Right lobe of liver (tissue), 6 donors: Measurements from ENCODE around the gene SMPDL3A. TPM values are rescaled to one million over a fixed set of nuclear protein-coding genes. Genes with fewer than 3 reads are reported as not detected.
"Not testable (repeated sequence)": the region's sequence is repeated elsewhere in the genome, so short reads cannot be mapped to it uniquely, and the experiment has no call there.

ENCODE experiments used
- ATAC-seq, 4 donors: fragments of 200-7000 bp; cut with Tn5 transposase; one replicate each; pipeline ENCODE4 v1.9.1; 2020; ENCODE audit warnings: mild to moderate bottlenecking in 4 of 4, moderate library complexity in 4 of 4
- DNase-seq, 3 donors: peaks; one replicate each; pipeline ENCODE4 v3.0.0-alpha.2; 2020
- H3K27ac ChIP-seq, 3 donors: fragments of 200-600 bp; one replicate each; pipeline ENCODE4 v1.8.0; 2022
- H3K27me3 ChIP-seq, 2 donors: fragments of 200-600 bp; one replicate each; pipeline ENCODE4 v1.8.0; 2022
- H3K36me3 ChIP-seq, 4 donors: fragments of 200-600 bp; sonication (generic) in 1 of 4; one replicate each; pipeline versions ENCODE4 v1.5.1 to v1.8.0; 2017 to 2022; ENCODE audit warnings: control low read depth in 1 of 4
- H3K4me1 ChIP-seq, 4 donors: fragments of 200-600 bp; sonication (generic) in 1 of 4; one replicate each; pipeline versions ENCODE4 v1.5.1 to v1.8.0; 2017 to 2022; ENCODE audit warnings: control low read depth in 1 of 4
- H3K4me3 ChIP-seq, 3 donors: fragments of 200-600 bp; one replicate each; pipeline ENCODE4 v1.8.0; 2022
- H3K9me3 ChIP-seq, 4 donors: fragments of 200-600 bp; sonication (generic) in 1 of 4; one replicate each; pipeline versions ENCODE4 v1.5.1 to v1.8.0; 2017 to 2022; ENCODE audit warnings: control low read depth in 1 of 4
- POLR2A ChIP-seq: fragments of 450-650 bp; IDR thresholded peaks from one replicate; pipeline ENCODE4 v1.6.1; 2017; ENCODE audit warnings: antibody characterized with exemption, mild to moderate bottlenecking
- WGBS: methylation state at CpG from one replicate; pipeline ENCODE4 v1.1.6; 2018; ENCODE audit warnings: low coverage, low lambda C conversion rate; ENCODE audit not compliant: insufficient coverage; ENCODE audit errors: missing lambda C conversion rate; 5-methylcytosine and 5-hydroxymethylcytosine counted together
- intact Hi-C, 2 donors: fragments of 100-400 bp; cut with DNase I; formaldehyde crosslinking; loops; one replicate each; pipeline versions ENCODE4 v1.11.2 to v1.14.1; 2022
- total RNA-seq, 6 experiments: library from RNA; depleted of rRNA in 2 of 6; stranded (reverse); fragments of >200 nt in 2 of 6; fragmentation: NEBNext Ultra II Directional in 3 of 6; extraction: Animal tissue kit (Norgen Biotek cat#: 25700) in 3 of 6; gene quantifications; one replicate each; pipeline versions ENCODE4 v1.1.0 to v1.2.4, GENCODE V29; 2016 to 2023
- TF ChIP-seq, protein P1 (sequence below), 4 donors: fragments of 200-600 bp in 3 of 4; fragments of 450-650 bp in 1 of 4; IDR thresholded peaks; one replicate each; pipeline versions ENCODE4 v1.5.1 to v1.8.0; 2016 to 2022; ENCODE audit warnings: antibody characterized with exemption in 4 of 4, mild to moderate bottlenecking in 2 of 4
- donor health status: DM: no; HTN: yes; CAD: no.
- donor health status: DM: no; HTN: no; CAD: no.
- donor health status: DM: no; HTN: no; CAD: no.
- donor health status: DM: no; HTN: yes; CAD: no.
- donor health status: DM: no; HTN: yes; CAD: no.

SMPDL3A gene
- total RNA-seq, 6 experiments from 2014 or later: 27.5 to 51.9 (median 36.1) TPM

DNA sequence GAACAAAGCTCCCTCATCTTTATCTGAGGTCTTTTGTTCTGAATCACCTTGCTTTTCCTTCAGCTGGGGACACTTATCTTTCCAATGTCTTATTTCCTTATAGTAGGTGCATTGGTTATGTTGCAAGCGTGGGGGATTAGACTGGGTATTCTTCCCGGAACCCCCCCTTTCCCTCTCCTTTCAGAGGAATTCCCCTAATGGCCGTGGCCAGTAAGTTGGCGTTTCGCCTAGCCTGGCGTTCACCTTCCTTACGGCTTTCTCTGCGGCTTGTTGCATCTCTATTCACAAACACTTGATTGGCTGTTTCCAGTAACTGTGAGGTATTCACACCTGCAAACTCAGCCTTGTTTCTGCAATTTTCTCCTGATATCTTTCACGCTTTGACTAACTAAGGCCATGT, 42.4 kb upstream of the SMPDL3A start:
- H3K9me3 ChIP-seq: no peaks in the 10 kb centered on the region
- no peak overlapping the region for H3K4me3 ChIP-seq
- H3K36me3 ChIP-seq: no peaks in the 10 kb centered on the region
- DNase-seq (no peak), ATAC-seq (no peak)
- 78% methylated on average over 9 of the region's 9 CpGs for WGBS
- H3K27ac ChIP-seq: no peak overlapping the region
- intact Hi-C loops: no loop called here
- TF ChIP-seq, protein P1, sequence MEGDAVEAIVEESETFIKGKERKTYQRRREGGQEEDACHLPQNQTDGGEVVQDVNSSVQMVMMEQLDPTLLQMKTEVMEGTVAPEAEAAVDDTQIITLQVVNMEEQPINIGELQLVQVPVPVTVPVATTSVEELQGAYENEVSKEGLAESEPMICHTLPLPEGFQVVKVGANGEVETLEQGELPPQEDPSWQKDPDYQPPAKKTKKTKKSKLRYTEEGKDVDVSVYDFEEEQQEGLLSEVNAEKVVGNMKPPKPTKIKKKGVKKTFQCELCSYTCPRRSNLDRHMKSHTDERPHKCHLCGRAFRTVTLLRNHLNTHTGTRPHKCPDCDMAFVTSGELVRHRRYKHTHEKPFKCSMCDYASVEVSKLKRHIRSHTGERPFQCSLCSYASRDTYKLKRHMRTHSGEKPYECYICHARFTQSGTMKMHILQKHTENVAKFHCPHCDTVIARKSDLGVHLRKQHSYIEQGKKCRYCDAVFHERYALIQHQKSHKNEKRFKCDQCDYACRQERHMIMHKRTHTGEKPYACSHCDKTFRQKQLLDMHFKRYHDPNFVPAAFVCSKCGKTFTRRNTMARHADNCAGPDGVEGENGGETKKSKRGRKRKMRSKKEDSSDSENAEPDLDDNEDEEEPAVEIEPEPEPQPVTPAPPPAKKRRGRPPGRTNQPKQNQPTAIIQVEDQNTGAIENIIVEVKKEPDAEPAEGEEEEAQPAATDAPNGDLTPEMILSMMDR (IDR thresholded peaks at IDR 0.05): no peak
- TF ChIP-seq POLR2A: no peak
- no peaks in the 10 kb centered on the region for H3K27me3 ChIP-seq
- H3K4me1 ChIP-seq: no peaks in the 10 kb centered on the region

DNA sequence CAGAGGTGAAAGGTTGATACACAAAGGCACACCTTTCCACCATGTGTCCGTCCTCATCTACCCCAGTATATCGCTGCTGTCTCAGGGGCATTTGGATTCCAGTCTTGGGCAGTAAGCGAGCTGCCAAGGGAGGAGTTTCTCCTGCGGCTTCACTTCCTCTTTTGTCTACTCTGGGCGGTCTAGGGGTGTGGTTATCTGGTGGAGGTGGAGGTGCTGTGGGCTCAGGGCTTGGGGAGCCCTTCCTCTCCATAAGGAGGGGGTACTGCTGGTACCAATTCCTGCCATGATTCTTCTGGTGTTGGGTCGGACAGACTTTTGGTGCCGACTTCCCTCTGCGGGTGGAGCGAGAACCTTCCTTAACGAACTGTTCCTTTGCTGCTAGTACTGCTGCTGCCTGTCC, 41.5 kb upstream of the SMPDL3A start:
- ATAC-seq: no peak
- H3K36me3 ChIP-seq: no peaks in the 10 kb centered on the region
- 73% methylated on average over 3 of the region's 10 CpGs for WGBS
- H3K27me3 ChIP-seq: no peaks in the 10 kb centered on the region
- DNase-seq: no peak
- no peak overlapping the region for H3K4me3 ChIP-seq
- no peaks in the 10 kb centered on the region for H3K9me3 ChIP-seq
- intact Hi-C loops: no loop called here
- no peaks in the 10 kb centered on the region for H3K4me1 ChIP-seq
- no peak overlapping the region for H3K27ac ChIP-seq
- TF ChIP-seq, protein P1 (IDR thresholded peaks at IDR 0.05): no peak
- TF ChIP-seq POLR2A: no peak

DNA sequence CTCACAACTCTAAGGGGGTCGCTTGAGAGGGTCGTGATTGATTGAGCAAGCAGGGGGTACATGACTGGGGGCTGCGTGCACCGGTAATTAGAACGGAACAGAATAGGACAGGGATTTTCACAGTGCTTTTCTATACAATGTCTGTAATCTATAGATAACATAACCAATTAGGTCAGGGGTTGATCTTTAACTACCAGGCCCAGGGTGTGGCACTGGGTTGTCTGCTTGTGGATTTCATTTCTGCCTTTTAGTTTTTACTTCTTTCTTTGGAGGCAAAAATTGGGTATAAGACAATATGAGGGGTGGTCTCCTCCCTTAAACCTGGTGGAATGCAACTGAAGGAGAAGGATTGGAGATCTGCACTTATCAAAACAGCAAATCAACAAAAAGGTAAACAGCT, 40.1 kb upstream of the SMPDL3A start:
- ATAC-seq, intact Hi-C loops, DNase-seq: not testable (repeated sequence)

DNA sequence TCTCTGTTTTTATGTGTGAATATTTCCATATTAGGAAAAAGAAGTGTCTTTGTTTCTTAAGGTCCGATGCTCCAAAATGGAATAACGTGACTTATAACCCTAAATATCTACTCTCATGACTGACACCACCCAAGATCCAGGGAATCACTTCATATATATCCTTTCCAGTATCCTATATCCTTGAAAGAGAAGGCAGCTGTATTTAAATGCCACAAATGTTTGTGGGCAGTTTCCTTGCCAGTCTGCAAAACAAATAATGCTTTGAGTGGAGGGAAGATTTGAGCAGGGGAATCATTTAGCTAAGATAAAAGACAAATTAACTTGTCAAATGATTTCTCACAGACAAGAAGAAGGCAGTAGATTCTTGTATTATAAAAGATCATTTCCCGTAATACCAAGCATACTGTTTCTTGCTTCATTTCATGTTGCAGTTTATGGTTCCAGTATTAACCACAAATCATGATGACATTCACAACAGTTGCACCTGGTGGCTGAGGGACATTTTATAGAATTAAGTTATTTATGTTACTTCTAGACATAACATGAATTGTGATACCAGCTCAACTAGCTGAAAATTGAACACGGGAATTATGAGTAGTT, 39.5 kb upstream of the SMPDL3A start:
- Histone ChIP-seq H3K4me1 (peaks cover 0 to 6% (median 0%) of the 10 kb centered on the region in 4 donors), H3K36me3 (no peaks in the 10 kb centered on the region), H3K4me3 (no peak overlapping the region), H3K27ac (no peak overlapping the region), H3K27me3 (no peaks in the 10 kb centered on the region), H3K9me3 (no peaks in the 10 kb centered on the region)
- TF ChIP-seq, protein P1 (IDR thresholded peaks at IDR 0.05): no peak
- TF ChIP-seq POLR2A: no peak
- DNase-seq (no peak), ATAC-seq (no peak)
- intact Hi-C loops: no loop called here
- 82% methylated on average over 4 of the region's 4 CpGs for WGBS

More for the DNA sequence above, 40.1 kb upstream of the SMPDL3A start:
- not testable (repeated sequence) for H3K27me3 ChIP-seq, H3K36me3 ChIP-seq, H3K4me1 ChIP-seq, H3K9me3 ChIP-seq, H3K27ac ChIP-seq, H3K4me3 ChIP-seq
- 24% methylated on average over 5 of the region's 5 CpGs for WGBS

DNA sequence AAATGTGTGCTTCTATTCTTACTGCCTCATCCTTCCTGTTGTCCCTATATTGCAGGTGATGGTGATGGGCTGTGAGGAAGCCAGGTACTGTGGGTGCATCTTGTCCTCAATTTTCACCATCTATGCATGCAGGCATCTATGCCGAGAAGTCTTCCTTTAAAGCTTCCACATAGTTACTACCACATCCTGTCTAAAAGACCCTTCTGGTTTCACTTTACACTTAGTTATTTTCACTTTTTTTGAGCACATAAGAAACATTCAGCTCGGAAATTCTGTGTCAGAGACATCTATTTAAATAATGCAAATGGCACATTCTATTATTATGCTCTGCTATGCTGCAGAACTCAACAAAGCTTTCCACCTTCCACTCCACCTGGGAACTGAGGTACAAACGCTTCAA, 37.7 kb upstream of the SMPDL3A start:
- no peaks in the 10 kb centered on the region for H3K36me3 ChIP-seq
- no peaks in the 10 kb centered on the region for H3K9me3 ChIP-seq
- no peak overlapping the region for H3K4me3 ChIP-seq
- WGBS: 72% methylated on average over 3 of the region's 3 CpGs
- H3K27me3 ChIP-seq: no peaks in the 10 kb centered on the region
- intact Hi-C loops: no loop called here
- TF ChIP-seq, protein P1 (IDR thresholded peaks at IDR 0.05): no peak
- TF ChIP-seq POLR2A: no peak
- ATAC-seq: no peak
- peaks cover 0 to 6% (median 0%) of the 10 kb centered on the region in 4 donors for H3K4me1 ChIP-seq
- no peak for DNase-seq
- no peak overlapping the region for H3K27ac ChIP-seq
